CD14-positive monocyte (primary cell): ENCODE results near the gene RABAC1. TPM values are rescaled to one million over a fixed set of nuclear protein-coding genes. Genes with fewer than 3 reads are reported as not detected.

Experiments used
- DNase-seq, 3 donors: peaks; one replicate each; pipeline ENCODE4 v3.0.0-alpha.2; 2011 to 2022
- H2AFZ ChIP-seq: 2 replicates; pipeline ENCODE4 v1.6.0; 2012; ENCODE audit warnings: mild to moderate bottlenecking, low read depth, low read length, inconsistent platforms; ENCODE audit not compliant: insufficient read depth, poor library complexity, severe bottlenecking
- H3K27ac ChIP-seq, 2 donors: 1 replicate in 1 of 2; 2 replicates in 1 of 2; pipeline ENCODE4 v1.5.1; 2012 to 2013; ENCODE audit warnings: low read length in 2 of 2, control low read depth in 1 of 2, inconsistent platforms in 1 of 2, low read depth in 1 of 2, mild to moderate bottlenecking in 1 of 2
- H3K27me3 ChIP-seq, 2 donors: one replicate each; pipeline versions ENCODE4 v1.6.0 to v1.6.1; 2011 to 2013; ENCODE audit warnings: low read length in 2 of 2; ENCODE audit not compliant: control insufficient read depth in 2 of 2, insufficient read depth in 2 of 2
- H3K36me3 ChIP-seq, 2 donors: replicated peaks in 1 of 2; 1 replicate in 1 of 2; 2 replicates in 1 of 2; pipeline versions ENCODE4 v1.5.1 to v1.6.1; 2012 to 2013; ENCODE audit warnings: low read length in 2 of 2, control low read depth in 1 of 2, inconsistent platforms in 1 of 2, mild to moderate bottlenecking in 1 of 2; ENCODE audit not compliant: insufficient read depth in 2 of 2, control insufficient read depth in 1 of 2
- H3K4me1 ChIP-seq, 2 donors: 1 replicate in 1 of 2; 2 replicates in 1 of 2; pipeline versions ENCODE4 v1.5.1 to v1.6.1; 2012 to 2013; ENCODE audit warnings: low read length in 2 of 2, control low read depth in 1 of 2, inconsistent platforms in 1 of 2, mild to moderate bottlenecking in 1 of 2, moderate library complexity in 1 of 2; ENCODE audit not compliant: insufficient read depth in 2 of 2, control insufficient read depth in 1 of 2
- H3K4me2 ChIP-seq: replicated peaks from 2 replicates; pipeline ENCODE3; 2012; ENCODE audit warnings: low read length, moderate library complexity, mild to moderate bottlenecking; ENCODE audit not compliant: poor library complexity, severe bottlenecking; ENCODE audit errors: extremely low read depth
- H3K4me3 ChIP-seq, 3 experiments: fragments of 200-600 bp in 1 of 3; sonication (generic) in 1 of 3; replicated peaks in 1 of 3; 1 replicate in 2 of 3; 2 replicates in 1 of 3; pipeline ENCODE4 v1.5.1; 2011 to 2013; ENCODE audit warnings: low read length in 3 of 3, mild to moderate bottlenecking in 3 of 3, control low read depth in 2 of 3, low read depth in 2 of 3, inconsistent platforms in 1 of 3, moderate library complexity in 1 of 3
- H3K79me2 ChIP-seq: 2 replicates; pipeline ENCODE4 v1.6.0; 2012; ENCODE audit warnings: mild to moderate bottlenecking, control low read depth, inconsistent platforms, low read length, moderate library complexity; ENCODE audit not compliant: insufficient read depth
- H3K9ac ChIP-seq: 2 replicates; pipeline ENCODE4 v1.6.0; 2017; ENCODE audit warnings: low read length, mild to moderate bottlenecking; ENCODE audit not compliant: insufficient read depth, poor library complexity, severe bottlenecking
- H3K9me3 ChIP-seq, 2 donors: replicated peaks in 1 of 2; 1 replicate in 1 of 2; 2 replicates in 1 of 2; pipeline versions ENCODE4 v1.5.1 to v1.6.1; 2012 to 2013; ENCODE audit warnings: low read length in 2 of 2, control low read depth in 1 of 2; ENCODE audit not compliant: control insufficient read depth in 1 of 2, insufficient read depth in 1 of 2
- H4K20me1 ChIP-seq: 2 replicates; pipeline ENCODE4 v1.6.0; 2012; ENCODE audit warnings: mild to moderate bottlenecking, low read length, control low read depth, moderate library complexity; ENCODE audit not compliant: insufficient read depth
- H3K27ac Mint-ChIP-seq, 7 donors: one replicate each; pipeline ENCODE4 v1.8.0; 2020; ENCODE audit warnings: mild to moderate bottlenecking in 7 of 7, mixed read lengths in 7 of 7, moderate library complexity in 6 of 7, inconsistent platforms in 2 of 7
- H3K27me3 Mint-ChIP-seq, 3 donors: one replicate each; pipeline ENCODE4 v1.8.0; 2021 to 2022; ENCODE audit warnings: low read depth in 3 of 3, mild to moderate bottlenecking in 3 of 3, mixed read lengths in 3 of 3, moderate library complexity in 3 of 3, inconsistent platforms in 1 of 3
- H3K36me3 Mint-ChIP-seq, 2 donors: one replicate each; pipeline ENCODE4 v1.8.0; 2020; ENCODE audit warnings: mixed read lengths in 2 of 2, inconsistent platforms in 1 of 2, mild to moderate bottlenecking in 1 of 2
- H3K4me1 Mint-ChIP-seq: one replicate; pipeline ENCODE4 v1.8.0; 2020; ENCODE audit warnings: mild to moderate bottlenecking, mixed read lengths
- H3K4me3 Mint-ChIP-seq, 2 donors: one replicate each; pipeline ENCODE4 v1.8.0; 2020; ENCODE audit warnings: mild to moderate bottlenecking in 2 of 2, mixed read lengths in 2 of 2, moderate library complexity in 1 of 2
- H3K9me3 Mint-ChIP-seq, 7 donors: one replicate each; pipeline ENCODE4 v1.8.0; 2020 to 2022; ENCODE audit warnings: mixed read lengths in 7 of 7, mild to moderate bottlenecking in 6 of 7, moderate library complexity in 6 of 7, inconsistent platforms in 2 of 7
- WGBS: methylation state at CpG from one replicate; pipeline ENCODE4 v1.1.5; 2013; ENCODE audit warnings: missing lambda C conversion rate; ENCODE audit not compliant: insufficient coverage; 5-methylcytosine and 5-hydroxymethylcytosine counted together
- intact Hi-C, 2 donors: fragments of 100-400 bp; cut with micrococcal nuclease; formaldehyde crosslinking; loops; one replicate each; pipeline versions ENCODE4 v1.15.0 to v1.15.1; 2023
- polyA plus RNA-seq, 3 donors: library from polyadenylated mRNA; depleted of rRNA in 1 of 3; unstranded in 2 of 3; stranded (reverse) in 1 of 3; fragments of 300-500 nt in 2 of 3; fragments of >200 nt in 1 of 3; fragmentation: Illumina TruSeq in 2 of 3; gene quantifications; 1 replicate in 2 of 3; 2 replicates in 1 of 3; pipeline ENCODE4 v1.2.3, GENCODE V29; 2012 to 2021
- TF ChIP-seq, protein P1 (sequence below): fragments of 200-600 bp; IDR thresholded peaks from one replicate; pipeline ENCODE4 v1.8.0; 2022; ENCODE audit warnings: antibody characterized with exemption, mild to moderate bottlenecking

The RABAC1 gene
- polyA plus RNA-seq, 3 donors: 126 to 234 (median 202) TPM

DNA sequence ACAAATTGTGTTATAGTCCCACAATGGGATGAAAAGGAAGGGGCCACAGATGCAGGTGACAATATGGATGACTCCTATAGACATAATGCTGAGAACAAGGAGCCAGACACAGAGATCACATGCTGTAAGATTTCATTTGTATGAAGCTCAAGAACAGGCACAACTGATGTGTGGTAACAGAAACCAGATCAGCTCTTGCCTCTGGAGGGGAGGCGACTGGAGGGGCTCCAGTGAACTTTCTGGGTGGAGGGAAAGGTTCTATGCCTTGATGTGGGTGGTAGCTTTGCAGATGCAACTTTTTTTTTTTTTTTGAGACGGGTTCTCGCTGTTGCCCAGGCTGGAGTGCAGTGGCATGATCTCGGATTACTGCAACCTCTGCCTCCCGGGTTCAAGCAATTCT lies 6.0 kb upstream of the RABAC1 start:
- peaks cover 0 to 2% of the 10 kb centered on the region in 2 donors for H3K36me3 Mint-ChIP-seq
- H3K4me1 Mint-ChIP-seq: peaks cover 25% of the 10 kb centered on the region
- Histone ChIP-seq H2AFZ (no peak overlapping the region), H3K36me3 (no peaks in the 10 kb centered on the region), H3K4me3 (no peak overlapping the region), H3K27me3 (no peaks in the 10 kb centered on the region), H4K20me1 (no peaks in the 10 kb centered on the region), H3K9ac (no peak overlapping the region), H3K79me2 (no peaks in the 10 kb centered on the region), H3K4me2 (no peak overlapping the region), H3K9me3 (no peaks in the 10 kb centered on the region), H3K27ac (no peak overlapping the region), H3K4me1 (peaks cover 18 to 24% of the 10 kb centered on the region in 2 donors)
- WGBS: 96% methylated on average over 3 of the region's 5 CpGs
- TF ChIP-seq, protein P1, sequence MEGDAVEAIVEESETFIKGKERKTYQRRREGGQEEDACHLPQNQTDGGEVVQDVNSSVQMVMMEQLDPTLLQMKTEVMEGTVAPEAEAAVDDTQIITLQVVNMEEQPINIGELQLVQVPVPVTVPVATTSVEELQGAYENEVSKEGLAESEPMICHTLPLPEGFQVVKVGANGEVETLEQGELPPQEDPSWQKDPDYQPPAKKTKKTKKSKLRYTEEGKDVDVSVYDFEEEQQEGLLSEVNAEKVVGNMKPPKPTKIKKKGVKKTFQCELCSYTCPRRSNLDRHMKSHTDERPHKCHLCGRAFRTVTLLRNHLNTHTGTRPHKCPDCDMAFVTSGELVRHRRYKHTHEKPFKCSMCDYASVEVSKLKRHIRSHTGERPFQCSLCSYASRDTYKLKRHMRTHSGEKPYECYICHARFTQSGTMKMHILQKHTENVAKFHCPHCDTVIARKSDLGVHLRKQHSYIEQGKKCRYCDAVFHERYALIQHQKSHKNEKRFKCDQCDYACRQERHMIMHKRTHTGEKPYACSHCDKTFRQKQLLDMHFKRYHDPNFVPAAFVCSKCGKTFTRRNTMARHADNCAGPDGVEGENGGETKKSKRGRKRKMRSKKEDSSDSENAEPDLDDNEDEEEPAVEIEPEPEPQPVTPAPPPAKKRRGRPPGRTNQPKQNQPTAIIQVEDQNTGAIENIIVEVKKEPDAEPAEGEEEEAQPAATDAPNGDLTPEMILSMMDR: no peak
- H3K27me3 Mint-ChIP-seq: peaks cover 0 to 3% (median 0%) of the 10 kb centered on the region in 3 donors
- H3K9me3 Mint-ChIP-seq: peaks cover 0 to 3% (median 0%) of the 10 kb centered on the region in 7 donors
- H3K27ac Mint-ChIP-seq: no peak overlapping the region
- intact Hi-C loops: no loop called here
- H3K4me3 Mint-ChIP-seq: no peak overlapping the region
- no peak for DNase-seq

DNA sequence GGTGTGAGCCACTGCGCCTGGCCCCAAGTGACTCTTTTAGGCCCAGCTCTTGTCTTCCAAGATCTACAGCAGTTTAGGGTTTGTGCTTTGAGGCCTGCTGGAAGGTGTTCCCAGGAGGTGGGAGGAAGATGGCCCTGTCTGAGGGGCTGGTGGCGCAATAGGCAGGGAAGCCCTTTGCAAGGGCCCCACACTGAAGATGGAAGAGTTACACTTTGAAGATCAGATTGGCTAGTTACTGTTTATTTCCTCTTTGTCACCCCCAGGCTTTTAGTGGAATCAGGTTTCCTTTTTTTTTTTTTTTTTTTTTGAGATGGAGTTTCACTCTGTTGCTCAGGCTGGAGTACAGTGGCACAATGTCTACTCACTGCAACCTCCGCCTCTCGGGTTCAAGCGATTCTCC lies 1.9 kb upstream of the RABAC1 start:
- Histone ChIP-seq H3K9ac (no peak overlapping the region), H3K79me2 (no peaks in the 10 kb centered on the region), H3K9me3 (no peaks in the 10 kb centered on the region), H3K4me2 (no peak overlapping the region), H3K27me3 (no peaks in the 10 kb centered on the region), H3K4me3 (no peak overlapping the region), H3K27ac (no peak overlapping the region), H3K36me3 (peaks cover 0 to 7% of the 10 kb centered on the region in 2 donors), H2AFZ (no peak overlapping the region), H4K20me1 (peaks cover 4% of the 10 kb centered on the region), H3K4me1 (peaks cover 22 to 25% of the 10 kb centered on the region in 2 donors)
- Mint-ChIP-seq H3K4me1 (peaks cover 23% of the 10 kb centered on the region), H3K9me3 (peaks cover 0 to 3% (median 0%) of the 10 kb centered on the region in 7 donors), H3K27ac (no peak overlapping the region), H3K27me3 (peaks cover 0 to 9% (median 1%) of the 10 kb centered on the region in 3 donors), H3K4me3 (no peak overlapping the region), H3K36me3 (peaks cover 14% of the 10 kb centered on the region in 2 donors)
- intact Hi-C loops: no loop called here
- TF ChIP-seq, protein P1: no peak
- 68% methylated on average over 4 of the region's 5 CpGs for WGBS
- DNase-seq: no peak
